GM21619 (cell line): Measurements from ENCODE around the gene METTL16.

Experiments
- ATAC-seq: cut with Tn5 transposase; IDR thresholded peaks from one replicate; pipeline ENCODE4 v1.9.1; 2021; ENCODE audit not compliant: unreplicated experiment

METTL16 gene

DNA sequence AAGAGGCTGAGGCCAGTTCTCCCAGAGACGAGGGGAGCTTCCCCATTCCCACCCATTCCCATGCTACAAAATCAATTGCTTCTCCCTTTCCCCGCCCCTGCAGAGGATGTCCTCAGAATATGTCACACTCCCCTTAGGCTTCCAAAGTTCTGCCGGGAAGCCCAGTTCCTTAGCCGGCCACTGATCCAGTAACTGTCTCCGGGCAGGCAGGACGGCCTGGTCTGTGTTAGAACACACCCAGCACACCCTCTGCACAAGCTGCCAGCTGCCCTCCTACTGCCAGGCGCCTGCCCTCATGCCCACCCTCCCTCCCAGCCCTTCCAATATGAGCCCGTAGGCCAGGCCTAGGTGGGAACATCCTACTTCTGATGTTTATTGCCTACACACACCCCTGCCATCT is 143.3 kb downstream of the METTL16 start:
- ATAC-seq = no peak

DNA sequence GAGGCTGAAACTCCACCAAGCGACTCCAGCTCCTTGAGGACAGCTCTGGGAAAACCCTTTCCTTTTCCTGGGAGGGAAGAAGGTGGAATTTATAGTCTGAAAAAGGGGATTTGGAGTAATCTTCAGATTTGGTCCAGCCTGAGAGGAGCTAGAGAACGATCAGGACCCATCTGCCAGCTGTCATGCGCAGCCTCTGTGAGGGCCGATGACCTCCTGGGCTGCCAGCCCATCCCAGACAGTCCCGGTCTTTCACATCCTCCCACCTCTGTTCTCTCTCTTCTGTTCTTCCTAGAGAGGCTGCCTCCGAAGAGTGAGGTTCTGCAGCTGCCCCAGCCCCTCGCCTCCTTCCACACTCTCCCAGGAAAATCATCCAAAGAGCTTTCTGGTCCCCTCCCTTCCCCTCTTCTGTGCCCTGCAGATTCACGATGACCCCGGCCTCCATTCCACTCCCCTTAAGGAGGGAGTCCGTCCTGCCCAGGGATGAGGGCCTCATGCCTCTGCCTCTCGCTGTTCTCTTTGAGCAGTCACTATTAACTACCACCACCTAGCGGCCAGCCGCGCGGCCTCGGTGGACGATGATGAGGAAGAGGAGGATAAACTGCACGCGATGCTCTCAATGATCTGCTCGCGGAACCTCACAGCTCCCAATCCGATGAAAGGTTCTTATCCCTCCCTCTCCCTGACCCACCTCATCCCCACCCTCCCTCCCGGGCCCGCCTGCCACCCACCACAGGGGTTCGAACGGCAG is 144.8 kb downstream of the METTL16 start:
- no peak for ATAC-seq
